Measurements from ENCODE around the gene BABAM2.

GRCh38 chr2:28101123-28101522, 210.6 kb downstream of the BABAM2 start:
- no peak for TF ChIP-seq POLR2AphosphoS5 (IDR thresholded peaks at IDR 0.05; ENCODE audit: low read depth)
- no peak for TF ChIP-seq CREB1 (CRISPR knock-in tag; IDR thresholded peaks at IDR 0.05; ENCODE audit: low read depth)
- no peak for TF ChIP-seq EZH2 (IDR thresholded peaks at IDR 0.05; ENCODE audit: low read depth, unreplicated experiment)
- no peak for TF ChIP-seq CTCF (conservative IDR thresholded peaks at IDR 0.05; ENCODE audit: low read depth in 2 of 2)
- TF ChIP-seq, protein P1, sequence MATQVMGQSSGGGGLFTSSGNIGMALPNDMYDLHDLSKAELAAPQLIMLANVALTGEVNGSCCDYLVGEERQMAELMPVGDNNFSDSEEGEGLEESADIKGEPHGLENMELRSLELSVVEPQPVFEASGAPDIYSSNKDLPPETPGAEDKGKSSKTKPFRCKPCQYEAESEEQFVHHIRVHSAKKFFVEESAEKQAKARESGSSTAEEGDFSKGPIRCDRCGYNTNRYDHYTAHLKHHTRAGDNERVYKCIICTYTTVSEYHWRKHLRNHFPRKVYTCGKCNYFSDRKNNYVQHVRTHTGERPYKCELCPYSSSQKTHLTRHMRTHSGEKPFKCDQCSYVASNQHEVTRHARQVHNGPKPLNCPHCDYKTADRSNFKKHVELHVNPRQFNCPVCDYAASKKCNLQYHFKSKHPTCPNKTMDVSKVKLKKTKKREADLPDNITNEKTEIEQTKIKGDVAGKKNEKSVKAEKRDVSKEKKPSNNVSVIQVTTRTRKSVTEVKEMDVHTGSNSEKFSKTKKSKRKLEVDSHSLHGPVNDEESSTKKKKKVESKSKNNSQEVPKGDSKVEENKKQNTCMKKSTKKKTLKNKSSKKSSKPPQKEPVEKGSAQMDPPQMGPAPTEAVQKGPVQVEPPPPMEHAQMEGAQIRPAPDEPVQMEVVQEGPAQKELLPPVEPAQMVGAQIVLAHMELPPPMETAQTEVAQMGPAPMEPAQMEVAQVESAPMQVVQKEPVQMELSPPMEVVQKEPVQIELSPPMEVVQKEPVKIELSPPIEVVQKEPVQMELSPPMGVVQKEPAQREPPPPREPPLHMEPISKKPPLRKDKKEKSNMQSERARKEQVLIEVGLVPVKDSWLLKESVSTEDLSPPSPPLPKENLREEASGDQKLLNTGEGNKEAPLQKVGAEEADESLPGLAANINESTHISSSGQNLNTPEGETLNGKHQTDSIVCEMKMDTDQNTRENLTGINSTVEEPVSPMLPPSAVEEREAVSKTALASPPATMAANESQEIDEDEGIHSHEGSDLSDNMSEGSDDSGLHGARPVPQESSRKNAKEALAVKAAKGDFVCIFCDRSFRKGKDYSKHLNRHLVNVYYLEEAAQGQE (IDR thresholded peaks at IDR 0.05; ENCODE audit: unreplicated experiment) = no peak
- TF ChIP-seq ZNF462 (CRISPR knock-in tag; IDR thresholded peaks at IDR 0.05) = no peak
- no peak for TF ChIP-seq NANOG (IDR thresholded peaks at IDR 0.05; ENCODE audit: borderline replicate concordance)
- TF ChIP-seq STAT1 (IDR thresholded peaks at IDR 0.05; ENCODE audit: unreplicated experiment) = no peak
- TF ChIP-seq EZH2phosphoT487 (IDR thresholded peaks at IDR 0.05; ENCODE audit: unreplicated experiment) = no peak
- TF ChIP-seq JUNB (IDR thresholded peaks at IDR 0.05; ENCODE audit: unreplicated experiment) = no peak
- TF ChIP-seq, protein P2, sequence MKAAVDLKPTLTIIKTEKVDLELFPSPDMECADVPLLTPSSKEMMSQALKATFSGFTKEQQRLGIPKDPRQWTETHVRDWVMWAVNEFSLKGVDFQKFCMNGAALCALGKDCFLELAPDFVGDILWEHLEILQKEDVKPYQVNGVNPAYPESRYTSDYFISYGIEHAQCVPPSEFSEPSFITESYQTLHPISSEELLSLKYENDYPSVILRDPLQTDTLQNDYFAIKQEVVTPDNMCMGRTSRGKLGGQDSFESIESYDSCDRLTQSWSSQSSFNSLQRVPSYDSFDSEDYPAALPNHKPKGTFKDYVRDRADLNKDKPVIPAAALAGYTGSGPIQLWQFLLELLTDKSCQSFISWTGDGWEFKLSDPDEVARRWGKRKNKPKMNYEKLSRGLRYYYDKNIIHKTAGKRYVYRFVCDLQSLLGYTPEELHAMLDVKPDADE (IDR thresholded peaks at IDR 0.05) = no peak
- TF ChIP-seq ZNF331 (CRISPR knock-in tag; IDR thresholded peaks at IDR 0.05; ENCODE audit: low read depth) = no peak
- no peak for TF ChIP-seq ZNF114 (CRISPR knock-in tag; IDR thresholded peaks at IDR 0.05)
